Stomach smooth muscle (tissue), 2 donors: ENCODE results near the gene NCAN.

Source experiments
- H3K27ac ChIP-seq: one replicate; pipeline ENCODE4 v1.7.0; 2013; ENCODE audit warnings: mild to moderate bottlenecking, low read length, inconsistent platforms
- H3K27me3 ChIP-seq, 2 donors: one replicate each; pipeline ENCODE4 v1.7.0; 2013; ENCODE audit warnings: low read length in 2 of 2; ENCODE audit not compliant: insufficient read depth in 2 of 2, control insufficient read depth in 1 of 2
- H3K36me3 ChIP-seq, 2 donors: one replicate each; pipeline ENCODE4 v1.7.0; 2013; ENCODE audit warnings: low read length in 2 of 2; ENCODE audit not compliant: control insufficient read depth in 2 of 2, insufficient read depth in 2 of 2
- H3K4me1 ChIP-seq: one replicate; pipeline ENCODE4 v1.7.0; 2013; ENCODE audit warnings: low read length; ENCODE audit not compliant: control insufficient read depth, insufficient read depth
- H3K4me3 ChIP-seq, 2 donors: one replicate each; pipeline ENCODE4 v1.7.0; 2013; ENCODE audit warnings: low read length in 2 of 2
- H3K9ac ChIP-seq, 2 donors: one replicate each; pipeline ENCODE4 v1.7.0; 2013; ENCODE audit warnings: low read length in 2 of 2, mild to moderate bottlenecking in 1 of 2
- H3K9me3 ChIP-seq, 2 donors: one replicate each; pipeline ENCODE4 v1.7.0; 2013; ENCODE audit warnings: low read length in 2 of 2; ENCODE audit not compliant: control insufficient read depth in 2 of 2
- donor health status: healthy.
- donor health status: Pancreatic carcinoma.

Gene NCAN

GRCh38 chr19:19260417-19261214 is 48.9 kb downstream of the NCAN start:
- H3K4me1 ChIP-seq, result peaks cover 4% of the 10 kb centered on the region
- no peak overlapping the region for H3K27ac ChIP-seq
- no peak overlapping the region for H3K9ac ChIP-seq
- H3K27me3 ChIP-seq, result peaks cover 17 to 27% of the 10 kb centered on the region in 2 donors
- H3K4me3 ChIP-seq, result no peak overlapping the region
- H3K9me3 ChIP-seq, result peaks cover 0 to 3% of the 10 kb centered on the region in 2 donors
- no peaks in the 10 kb centered on the region for H3K36me3 ChIP-seq

DNA sequence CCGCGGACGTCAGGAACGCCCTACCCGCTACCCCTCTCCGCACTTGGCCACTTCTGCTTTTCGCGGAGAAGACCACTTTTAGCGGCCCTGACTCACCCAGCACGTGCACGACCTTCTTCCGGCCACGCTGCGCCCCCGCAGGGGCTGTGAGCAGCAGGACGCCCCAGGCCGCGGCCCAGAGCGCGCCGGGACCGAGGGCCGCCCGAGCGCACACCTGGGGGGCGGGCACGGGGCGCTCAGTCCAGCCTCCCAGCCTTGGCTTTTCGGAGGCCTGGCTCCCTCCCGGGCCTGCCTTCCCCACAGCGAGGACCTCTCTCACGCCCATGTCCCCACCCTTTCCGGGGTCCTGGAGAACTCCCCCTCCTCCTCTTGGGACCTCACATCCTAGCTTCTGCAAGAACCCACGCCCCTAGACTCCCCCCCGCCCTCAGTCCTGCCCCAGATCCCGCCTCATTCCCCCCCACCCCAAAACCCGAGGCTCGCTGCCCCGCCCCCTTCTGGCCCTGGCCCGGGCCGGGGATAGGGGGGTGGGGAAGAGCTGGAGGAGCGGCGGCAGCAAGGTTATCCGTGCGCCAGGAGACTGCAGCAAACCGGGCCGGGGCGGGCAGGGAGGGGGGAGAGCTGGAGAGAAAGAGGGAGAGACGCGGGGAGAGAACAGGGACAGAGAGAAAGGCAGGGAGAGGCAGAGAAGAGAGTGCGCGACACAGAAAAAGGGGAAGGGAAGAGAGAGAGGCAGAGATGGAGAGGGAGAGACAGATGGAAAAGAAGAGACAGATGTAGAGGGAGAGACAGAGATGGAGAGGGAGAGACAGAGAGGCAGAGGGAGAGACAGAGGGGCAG is 49.8 kb downstream of the NCAN start:
- Histone ChIP-seq H3K36me3 (no peaks in the 10 kb centered on the region), H3K27ac (no peak overlapping the region), H3K9ac (no peak overlapping the region), H3K4me1 (peaks cover 4% of the 10 kb centered on the region), H3K27me3 (peaks cover 17 to 23% of the 10 kb centered on the region in 2 donors), H3K9me3 (peaks cover 0 to 3% of the 10 kb centered on the region in 2 donors), H3K4me3 (no peak overlapping the region)

DNA sequence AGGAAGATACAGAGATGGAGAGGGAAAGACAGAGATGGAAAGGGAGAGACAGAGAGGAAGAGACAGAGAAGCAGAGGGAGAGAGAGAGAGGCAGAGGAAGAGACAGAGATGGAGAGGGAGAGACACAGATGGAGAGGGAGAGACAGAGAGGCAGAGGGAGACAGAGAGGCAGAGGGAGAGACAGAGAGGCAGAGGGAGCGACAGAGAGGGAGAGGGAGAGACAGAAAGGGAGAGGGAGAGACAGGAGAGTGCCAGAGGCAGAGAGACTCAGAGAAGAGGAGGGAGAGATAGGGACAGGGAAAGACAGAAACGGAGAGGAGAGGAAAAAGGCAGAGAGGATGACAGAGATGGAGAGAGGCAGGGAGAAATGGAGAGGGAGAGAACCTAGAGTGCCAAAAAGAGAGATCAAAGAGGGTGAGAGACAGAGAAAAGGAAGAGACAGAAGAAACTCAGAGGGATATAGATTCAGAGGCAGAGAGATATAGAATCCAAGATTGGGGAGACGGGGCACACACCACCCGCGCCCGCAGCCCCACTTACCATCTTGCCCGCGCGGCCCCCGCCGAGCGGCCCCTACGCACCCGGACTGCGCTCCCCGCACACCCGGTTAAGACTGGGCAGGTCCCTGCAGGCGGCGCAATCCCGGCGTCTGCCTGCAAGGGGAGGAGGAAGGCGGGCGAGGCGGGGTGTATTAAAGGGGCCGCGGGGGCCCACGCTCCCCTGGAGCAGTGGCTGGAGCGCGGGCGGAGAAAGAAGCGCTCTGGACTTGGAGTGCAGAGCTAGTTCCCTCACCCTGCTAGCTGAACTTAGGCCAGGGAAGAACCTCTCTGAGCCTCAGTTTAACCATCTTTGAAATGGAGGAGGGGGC is 50.7 kb downstream of the NCAN start:
- Histone ChIP-seq H3K27ac (no peak overlapping the region), H3K9ac (no peak overlapping the region), H3K27me3 (peaks cover 17 to 23% of the 10 kb centered on the region in 2 donors), H3K4me3 (no peak overlapping the region), H3K4me1 (peaks cover 4% of the 10 kb centered on the region), H3K9me3 (peaks cover 0 to 3% of the 10 kb centered on the region in 2 donors), H3K36me3 (no peaks in the 10 kb centered on the region)

DNA sequence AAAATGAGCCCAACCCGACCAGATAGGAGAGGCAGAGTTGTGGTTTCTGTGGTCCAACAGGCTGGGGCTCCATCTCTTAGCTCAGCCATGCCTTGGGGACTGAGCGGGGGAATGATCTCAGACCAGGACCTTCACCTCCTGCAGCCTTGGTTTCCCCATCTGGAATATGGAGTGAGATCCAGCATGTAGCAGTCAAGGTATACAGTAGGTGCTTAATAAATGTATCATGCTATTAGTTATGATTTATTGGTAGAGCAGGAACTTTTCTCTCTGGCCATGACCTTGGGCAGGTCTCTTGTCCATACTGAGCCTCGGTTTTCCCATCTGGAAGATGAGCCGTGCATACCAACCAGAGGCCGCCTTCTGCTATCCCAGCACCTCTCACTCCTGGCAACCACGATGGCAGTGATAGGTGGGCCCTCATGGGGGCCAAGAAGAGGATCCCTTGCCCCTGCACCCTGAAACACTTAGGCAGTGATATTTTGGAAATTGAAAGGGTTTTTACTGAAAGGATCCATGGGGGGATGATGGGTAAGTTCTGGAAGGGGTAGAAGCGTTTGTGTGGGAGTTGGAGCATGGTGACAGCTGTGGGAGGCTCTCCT is 52.2 kb downstream of the NCAN start:
- H3K27ac ChIP-seq, result no peak overlapping the region
- no peak overlapping the region for H3K9ac ChIP-seq
- peaks cover 17 to 23% of the 10 kb centered on the region in 2 donors for H3K27me3 ChIP-seq
- peaks cover 0 to 3% of the 10 kb centered on the region in 2 donors for H3K9me3 ChIP-seq
- H3K4me3 ChIP-seq, result no peak overlapping the region
- peaks cover 4% of the 10 kb centered on the region for H3K4me1 ChIP-seq
- H3K36me3 ChIP-seq, result no peaks in the 10 kb centered on the region

DNA sequence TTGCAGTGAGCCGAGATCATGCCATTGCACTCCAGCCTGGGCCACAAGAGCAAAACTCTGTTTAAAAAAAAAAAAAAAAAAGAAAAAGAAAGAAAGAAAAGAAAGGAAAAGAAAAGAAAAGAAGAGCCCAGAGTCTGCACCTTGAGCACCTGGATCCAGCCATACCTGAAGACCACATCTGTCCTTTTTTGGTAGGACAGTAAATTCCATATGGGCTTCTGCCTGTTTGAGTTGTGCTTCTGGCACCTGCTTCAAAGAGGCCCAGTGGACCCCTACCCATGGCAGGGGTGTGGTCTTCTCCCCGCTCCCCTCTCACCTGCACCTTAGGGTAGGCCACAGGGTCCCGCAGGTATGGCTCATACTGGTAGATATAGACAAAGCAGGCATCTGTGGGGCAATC is 55.5 kb downstream of the NCAN start:
- no peak overlapping the region for H3K4me3 ChIP-seq
- H3K27ac ChIP-seq, result no peak overlapping the region
- peaks cover 9 to 12% of the 10 kb centered on the region in 2 donors for H3K27me3 ChIP-seq
- no peaks in the 10 kb centered on the region for H3K9me3 ChIP-seq
- no peaks in the 10 kb centered on the region for H3K4me1 ChIP-seq
- no peak overlapping the region for H3K9ac ChIP-seq
- no peaks in the 10 kb centered on the region for H3K36me3 ChIP-seq

- Histone ChIP-seq H3K9ac (no peak overlapping the region), H3K27ac (no peak overlapping the region), H3K4me3 (no peak overlapping the region), H3K36me3 (no peaks in the 10 kb centered on the region), H3K9me3 (no peaks in the 10 kb centered on the region), H3K4me1 (peaks cover 3% of the 10 kb centered on the region), H3K27me3 (peaks cover 6 to 13% of the 10 kb centered on the region in 2 donors)
These were observed 57.0 kb downstream of the NCAN start for GRCh38 chr19:19268453-19269385.

DNA sequence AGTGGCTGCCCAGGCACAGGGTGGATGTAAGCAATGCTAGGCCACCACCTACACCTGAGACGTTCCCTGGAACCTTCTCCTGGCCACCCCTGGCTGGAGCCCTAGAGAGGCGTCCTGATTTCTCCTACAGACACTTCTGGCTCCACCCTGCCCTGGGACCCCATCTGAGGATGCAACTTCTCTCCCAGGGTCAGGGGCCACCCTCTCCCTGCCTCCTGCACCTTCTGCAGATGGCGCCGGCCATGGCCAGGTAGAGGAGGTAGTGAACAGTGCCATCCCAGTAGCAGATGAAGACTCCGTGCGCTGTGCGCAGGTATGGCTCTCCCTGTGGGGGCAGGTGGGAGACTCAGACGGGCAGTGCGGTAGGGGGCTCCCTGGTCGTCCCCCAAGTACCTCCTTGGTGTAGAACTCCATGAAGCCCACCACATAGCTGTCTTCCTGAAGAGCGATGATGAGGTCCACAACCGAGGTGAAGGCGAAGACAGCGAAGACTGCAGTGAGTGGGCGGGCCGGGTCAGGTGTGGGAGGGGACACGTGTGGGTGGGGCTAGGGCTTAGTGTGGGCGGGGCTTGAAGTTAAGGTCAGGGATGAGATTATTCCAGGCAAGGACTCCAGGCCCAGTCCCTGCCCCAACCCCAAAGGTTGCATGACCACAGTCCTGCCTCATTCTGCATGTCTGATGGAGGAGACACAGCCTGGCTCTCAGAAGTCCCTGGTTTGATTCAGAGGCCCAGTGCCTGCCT is 58.4 kb downstream of the NCAN start:
- H3K4me3 ChIP-seq, result no peak overlapping the region
- H3K27me3 ChIP-seq, result peaks cover 8 to 13% of the 10 kb centered on the region in 2 donors
- H3K36me3 ChIP-seq, result no peaks in the 10 kb centered on the region
- H3K9me3 ChIP-seq, result no peaks in the 10 kb centered on the region
- H3K27ac ChIP-seq, result no peak overlapping the region
- no peak overlapping the region for H3K9ac ChIP-seq
- peaks cover 3% of the 10 kb centered on the region for H3K4me1 ChIP-seq

DNA sequence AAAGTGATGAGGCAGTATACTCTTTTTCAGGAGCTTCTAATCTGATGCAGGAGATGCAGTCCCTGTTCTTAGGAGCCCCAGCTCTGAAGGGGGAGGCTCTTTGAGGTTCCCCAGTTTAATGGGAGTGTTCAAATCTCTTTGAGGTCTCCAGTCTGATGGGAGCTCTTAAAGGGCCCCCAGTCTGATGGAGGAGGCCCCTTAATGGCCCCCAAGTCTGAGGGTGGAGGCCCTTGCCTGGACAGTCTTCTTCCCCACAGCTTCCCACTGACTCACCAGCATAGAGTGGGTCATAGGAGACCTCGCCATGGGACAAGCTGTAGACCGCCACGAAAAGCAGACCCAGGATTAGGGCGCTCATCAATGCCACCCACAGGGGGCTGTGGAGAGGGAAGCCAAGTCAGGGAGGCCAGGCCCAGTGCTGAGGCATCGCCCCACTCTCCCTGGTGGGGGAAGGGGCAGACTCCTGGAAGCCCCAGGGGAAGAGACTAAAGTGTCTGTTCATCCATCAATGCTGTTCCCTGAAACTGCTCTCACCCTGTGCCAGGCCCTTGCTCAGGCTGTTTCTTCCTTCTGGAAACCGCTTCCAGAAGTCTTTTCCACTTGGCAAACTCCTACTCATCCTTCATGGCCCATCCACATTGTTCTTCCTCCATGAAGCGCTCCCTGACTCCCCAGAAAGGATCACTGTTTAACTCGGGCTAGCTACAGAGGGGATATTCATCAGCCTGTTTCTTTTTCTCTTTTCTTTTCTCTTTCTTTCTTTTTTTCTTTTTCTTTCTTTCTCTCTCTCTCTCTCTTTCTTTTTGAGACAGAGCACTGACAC is 59.2 kb downstream of the NCAN start:
- no peak overlapping the region for H3K27ac ChIP-seq
- no peaks in the 10 kb centered on the region for H3K9me3 ChIP-seq
- H3K9ac ChIP-seq, result no peak overlapping the region

More for the DNA sequence above, 59.2 kb downstream of the NCAN start:
- H3K27me3 ChIP-seq, result peaks cover 8 to 13% of the 10 kb centered on the region in 2 donors
- peaks cover 3% of the 10 kb centered on the region for H3K4me1 ChIP-seq
- H3K4me3 ChIP-seq, result no peak overlapping the region
- no peaks in the 10 kb centered on the region for H3K36me3 ChIP-seq
